HG03066 (cell line): Measurements from ENCODE around the gene RAB14.
"Not testable (repeated sequence)": the region's sequence is repeated elsewhere in the genome, so short reads cannot be mapped to it uniquely, and the experiment has no call there.

ENCODE experiments used
- ATAC-seq: cut with Tn5 transposase; IDR thresholded peaks from one replicate; pipeline ENCODE4 v1.9.1; 2021; ENCODE audit warnings: low read depth; ENCODE audit not compliant: unreplicated experiment

Gene RAB14

DNA sequence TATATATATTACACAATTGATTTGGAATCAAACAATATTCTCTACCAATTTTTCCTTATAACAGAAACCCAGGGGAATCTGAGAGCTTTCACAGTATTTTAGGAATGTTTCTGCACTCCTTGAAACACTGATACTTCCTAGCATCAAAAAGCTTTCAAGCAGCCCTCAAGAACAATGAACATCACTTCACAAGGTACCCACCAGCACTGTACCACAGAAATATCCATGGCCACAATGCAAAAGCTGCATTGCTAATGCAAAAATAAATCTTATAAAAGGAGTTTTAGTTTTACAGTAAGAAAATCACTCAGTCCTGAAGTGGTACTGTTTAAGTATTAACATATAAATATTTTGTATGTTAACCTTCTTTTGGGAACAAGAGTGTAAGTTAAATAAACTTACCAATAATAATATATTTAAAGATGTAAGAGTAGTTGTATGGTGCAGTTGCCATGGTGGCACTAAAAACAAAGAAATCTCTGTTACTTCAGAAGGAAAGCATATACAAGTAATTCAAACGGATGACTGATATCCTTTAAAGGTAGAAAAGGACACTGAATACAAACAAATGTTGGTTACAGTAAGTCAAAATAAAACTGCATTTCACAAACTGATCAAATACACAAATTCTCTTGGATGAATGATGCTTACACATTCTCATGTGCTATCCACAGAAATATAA, 8.6 kb downstream of the RAB14 start:
- ATAC-seq = no peak

GRCh38 chr9:121192518-121192917, 9.2 kb downstream of the RAB14 start:
- no peak for ATAC-seq

DNA sequence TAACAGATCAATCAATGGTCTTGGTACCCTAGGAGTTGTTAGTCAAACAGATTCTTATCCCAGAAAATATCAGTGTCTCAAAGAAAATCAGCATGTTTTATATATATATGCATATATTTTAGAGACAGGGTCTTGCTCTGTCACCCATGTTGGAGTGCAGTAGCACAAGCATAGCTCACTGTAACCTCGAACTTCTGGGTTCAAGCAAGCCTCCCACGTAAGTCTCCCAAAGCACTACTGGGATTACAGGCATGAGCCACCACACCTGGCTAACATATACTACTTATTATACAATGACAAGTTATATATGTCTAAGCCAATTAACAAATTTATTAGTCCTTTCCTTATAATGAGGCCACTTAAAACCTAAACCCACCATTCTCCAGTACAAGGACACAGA, 10.4 kb downstream of the RAB14 start:
- no peak for ATAC-seq

GRCh38 chr9:121189660-121190059, 12.0 kb downstream of the RAB14 start:
- ATAC-seq = no peak

GRCh38 chr9:121189006-121189405, 12.7 kb downstream of the RAB14 start:
- no peak for ATAC-seq

- no peak for ATAC-seq
These were observed 13.9 kb downstream of the RAB14 start for GRCh38 chr9:121187636-121188305.

DNA sequence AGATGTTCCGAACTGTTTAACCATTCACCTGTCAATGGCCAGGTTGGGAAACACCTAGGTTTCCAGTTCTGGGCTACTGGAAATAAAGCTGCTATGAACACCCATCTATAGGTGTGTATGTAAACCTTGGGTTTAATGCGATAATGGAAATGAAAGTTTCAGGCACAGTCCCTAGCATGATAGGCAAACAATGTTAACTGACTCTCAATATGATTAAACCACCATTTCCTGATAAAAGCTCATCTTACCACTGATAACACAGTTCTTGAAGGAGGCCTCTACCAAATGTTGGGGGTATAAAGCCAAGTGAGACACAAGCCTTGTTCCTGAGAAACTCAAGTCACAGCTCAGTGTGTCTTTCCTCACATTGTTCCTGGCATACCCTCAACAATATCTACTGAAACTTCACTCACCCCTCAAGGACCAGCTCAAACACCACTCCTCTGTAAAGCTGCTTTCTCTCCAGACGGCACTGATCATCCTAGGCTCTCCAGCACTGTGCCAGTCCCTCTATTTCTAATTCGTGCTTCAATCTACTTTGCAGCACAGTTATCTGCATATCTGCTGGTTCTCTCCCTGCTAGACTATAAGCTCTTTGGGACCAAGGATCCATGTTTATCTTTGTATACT, 15.8 kb downstream of the RAB14 start:
- ATAC-seq = no peak

DNA sequence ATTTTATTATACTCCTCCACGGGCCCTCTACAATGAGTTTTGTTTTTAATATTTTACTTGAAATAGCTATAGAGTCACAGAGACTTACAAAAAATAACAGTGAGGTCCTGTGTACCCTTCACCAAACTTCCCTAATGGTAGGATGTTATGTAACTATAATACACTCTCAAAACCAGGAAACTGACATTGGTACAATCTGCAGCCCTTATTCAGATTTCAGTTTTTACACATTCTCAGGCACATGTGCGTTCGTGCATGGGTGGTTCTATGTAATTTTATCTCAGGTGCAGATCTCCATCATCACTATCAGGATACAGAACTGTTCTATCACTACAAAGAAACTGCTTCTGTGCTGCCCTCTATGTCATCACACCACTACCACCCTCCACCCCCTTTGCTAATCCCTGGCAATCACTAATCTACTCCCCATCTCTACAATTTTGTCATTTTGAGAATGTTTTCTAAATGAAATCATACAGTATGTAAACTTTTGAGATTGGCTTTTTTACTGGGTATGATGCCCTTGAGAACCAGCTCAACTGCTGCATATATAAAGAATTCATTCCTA, 16.4 kb downstream of the RAB14 start:
- ATAC-seq = no peak

DNA sequence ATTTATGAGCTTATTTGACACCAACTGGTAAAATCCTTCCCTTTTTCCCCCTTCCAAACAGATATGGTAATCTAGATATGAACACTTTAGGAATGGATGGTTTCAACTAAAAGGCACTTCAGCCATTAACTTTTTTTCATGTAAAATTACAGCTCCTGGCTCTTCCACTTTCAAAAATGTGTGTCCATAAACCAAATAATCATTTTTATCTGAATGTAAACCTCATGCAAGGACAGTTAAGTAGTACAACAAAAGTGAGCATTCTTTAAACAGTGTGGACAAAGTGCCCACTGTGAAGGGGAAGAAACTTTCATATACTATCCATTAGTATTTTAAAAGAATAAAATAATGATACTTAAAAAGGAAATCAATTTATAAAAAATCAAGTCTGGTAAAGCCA, 17.2 kb downstream of the RAB14 start:
- no peak for ATAC-seq

GRCh38 chr9:121183666-121184423, 17.8 kb downstream of the RAB14 start:
- no peak for ATAC-seq

GRCh38 chr9:121182989-121183388, 18.7 kb downstream of the RAB14 start:
- no peak for ATAC-seq

DNA sequence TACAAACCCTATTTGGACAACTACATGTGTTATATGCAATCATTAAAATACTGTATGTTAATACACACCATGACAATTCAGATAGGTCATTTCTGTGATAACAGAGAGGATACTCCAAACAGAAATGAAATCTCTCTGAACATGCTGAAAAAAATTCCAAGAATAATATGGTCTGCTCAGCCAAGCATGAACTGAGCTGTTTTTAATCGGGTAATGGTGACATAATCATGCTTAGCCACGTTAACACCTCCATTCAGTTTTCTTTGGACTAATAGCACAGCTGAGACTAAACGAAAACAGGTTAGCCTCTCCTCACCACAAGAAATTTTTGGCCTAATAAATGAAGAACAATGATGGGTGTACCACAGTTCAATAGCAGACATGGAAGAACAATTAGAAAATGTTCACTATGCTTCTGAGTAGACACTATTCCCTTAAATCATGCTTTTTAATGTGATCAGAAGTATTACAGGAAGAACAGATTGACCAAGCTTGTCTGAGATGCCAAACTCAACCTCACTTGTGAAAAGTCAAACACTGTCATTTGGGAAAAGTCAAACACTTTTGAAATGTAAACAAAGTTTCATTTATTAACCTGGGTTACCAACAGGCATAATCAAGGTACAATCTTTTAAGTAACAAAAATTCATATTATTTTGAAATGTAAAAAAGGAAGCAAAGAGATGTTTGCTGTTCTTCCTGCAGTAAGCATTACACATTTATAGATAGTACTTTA, 19.4 kb downstream of the RAB14 start:
- ATAC-seq = no peak

DNA sequence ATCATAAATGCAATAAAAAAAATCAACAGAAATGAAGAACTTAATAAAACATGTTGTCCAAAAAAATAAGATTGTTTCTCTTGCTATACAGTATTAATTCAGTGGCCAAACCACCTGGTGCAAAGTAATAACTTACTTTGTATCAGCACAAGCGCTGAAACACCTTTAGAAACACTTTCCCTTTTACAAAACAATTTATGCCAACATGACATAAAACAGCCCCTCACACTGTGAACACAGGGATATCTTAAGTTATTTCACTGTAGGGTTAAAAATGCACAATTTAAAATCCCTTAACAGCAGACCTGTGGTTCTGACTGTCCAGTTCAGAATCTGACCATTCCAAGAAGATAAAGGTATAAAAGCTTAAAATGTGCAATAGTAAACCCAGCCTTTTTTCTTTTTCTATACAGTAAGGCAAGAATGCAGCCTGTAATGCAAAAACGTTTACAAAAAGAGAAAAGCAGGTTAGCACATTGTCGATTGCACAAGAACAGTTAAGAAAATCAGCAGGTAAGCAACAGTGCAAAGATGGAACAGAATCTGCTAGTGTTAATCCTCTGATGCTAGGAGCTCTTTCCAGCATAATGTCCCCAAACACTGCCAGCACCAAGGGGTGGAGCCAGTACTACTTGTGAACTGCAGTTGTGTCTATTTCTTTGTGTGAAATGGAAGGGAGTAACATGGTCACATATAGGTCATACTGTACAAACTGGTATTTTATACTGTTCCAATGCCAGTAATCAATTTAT, 21.6 kb downstream of the RAB14 start:
- no peak for ATAC-seq

- not testable (repeated sequence) for ATAC-seq
These were observed 22.3 kb downstream of the RAB14 start for GRCh38 chr9:121179373-121179721.

DNA sequence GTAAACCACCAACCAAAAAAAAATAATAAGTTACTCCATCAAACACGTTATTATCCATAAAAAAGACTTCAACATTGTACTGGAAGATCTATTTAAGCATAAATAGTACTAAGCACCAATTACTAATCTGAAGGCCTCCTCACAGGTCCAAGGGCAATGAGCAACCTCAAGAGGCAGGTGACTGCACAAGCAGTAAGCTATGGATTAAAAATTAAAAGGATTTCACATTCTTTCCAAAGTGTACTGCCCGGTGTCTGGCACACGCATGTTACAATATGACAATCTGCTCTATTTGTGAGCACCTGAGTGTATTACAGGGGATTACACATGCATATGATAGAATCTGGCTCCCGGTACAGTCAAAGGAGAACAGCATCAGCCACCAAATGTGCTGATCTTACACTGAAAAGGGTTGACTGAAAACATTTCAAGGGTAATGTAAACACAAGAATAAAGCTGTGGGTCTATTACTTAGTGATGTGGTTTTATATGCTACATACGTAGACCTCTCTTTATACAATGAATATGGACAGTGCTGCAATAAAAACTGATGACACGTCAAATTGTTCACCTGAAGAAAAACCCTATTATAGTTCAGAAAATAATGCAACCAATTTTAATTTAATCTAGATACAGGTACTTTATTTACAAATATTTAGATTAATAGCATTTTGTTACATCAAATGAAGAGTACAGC, 22.8 kb downstream of the RAB14 start:
- ATAC-seq = no peak

DNA sequence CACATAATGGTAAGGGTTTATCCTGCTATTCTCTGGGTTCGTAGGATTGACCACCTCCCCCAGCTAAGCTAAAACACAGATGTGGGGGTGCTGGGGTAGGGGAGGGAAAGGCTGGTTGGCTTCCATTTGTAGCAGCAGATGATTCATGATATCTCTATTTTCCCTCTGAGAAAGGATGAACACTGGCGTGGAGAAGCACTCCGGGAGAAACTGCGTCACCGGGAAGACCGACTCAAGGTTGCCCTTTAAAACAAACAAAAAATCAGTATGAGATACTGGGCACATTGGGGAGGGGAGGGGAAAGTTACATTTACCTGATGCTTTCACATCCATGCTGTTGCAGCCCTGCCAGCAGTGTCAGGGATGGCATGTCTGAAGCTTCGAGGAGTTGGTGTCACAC, 28.2 kb downstream of the RAB14 start:
- ATAC-seq = no peak

DNA sequence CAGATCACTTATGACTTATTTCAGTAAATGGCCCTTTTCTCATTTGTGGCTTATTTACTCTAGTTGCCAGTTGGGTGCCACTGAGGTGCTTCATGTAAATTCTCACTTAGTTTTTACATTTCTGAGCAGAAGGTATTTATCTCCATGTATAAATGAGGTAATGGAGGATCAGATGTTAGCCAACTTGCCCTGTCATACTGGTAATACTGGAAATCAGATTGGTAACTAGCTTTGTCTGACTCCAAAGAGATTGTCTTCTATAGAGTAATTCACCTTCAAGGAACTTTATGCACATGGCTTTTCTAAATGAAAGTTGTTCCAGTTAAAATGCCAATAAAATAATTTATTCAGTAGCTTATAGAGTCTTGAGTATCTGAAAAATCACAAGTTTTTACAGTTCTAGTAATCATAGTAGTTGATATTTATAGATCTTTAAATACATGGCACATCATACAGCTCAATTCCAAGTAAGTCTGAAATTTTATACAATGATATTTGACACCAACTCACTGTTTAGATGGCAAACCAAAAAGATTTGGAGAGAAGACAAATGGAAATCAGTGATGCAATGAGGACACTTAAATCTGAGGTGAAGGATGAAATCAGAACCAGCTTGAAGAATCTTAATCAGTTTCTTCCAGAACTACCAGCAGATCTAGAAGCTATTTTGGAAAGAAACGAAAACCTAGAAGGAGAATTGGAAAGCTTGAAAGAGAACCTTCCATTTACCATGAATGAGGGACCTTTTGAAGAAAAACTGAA, 28.8 kb downstream of the RAB14 start:
- ATAC-seq = no peak

DNA sequence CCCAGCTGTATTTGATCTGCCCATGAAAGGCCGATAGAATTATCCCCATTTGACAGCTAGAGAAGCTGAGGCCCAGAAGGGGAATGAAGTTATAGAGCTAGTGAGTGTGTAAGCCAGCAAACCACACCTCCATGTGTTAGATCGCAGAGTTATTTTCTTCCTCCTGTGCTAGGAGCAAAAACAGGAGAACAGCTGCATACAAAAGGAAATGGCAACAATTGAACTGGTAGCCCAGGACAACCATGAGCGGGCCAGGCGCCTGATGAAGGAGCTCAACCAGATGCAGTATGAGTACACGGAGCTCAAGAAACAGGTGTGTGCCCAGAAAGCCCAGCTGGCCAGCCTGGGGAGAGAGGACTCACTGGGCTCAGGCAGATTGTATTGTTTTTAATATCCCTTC, 30.4 kb downstream of the RAB14 start:
- no peak for ATAC-seq
